A673 (cell line): ENCODE measurements around the gene NCKAP5. TPM values are rescaled to one million over a fixed set of nuclear protein-coding genes. Genes with fewer than 3 reads are reported as not detected.
A peak's percentile ranks its signal among the peaks of the same experiment; 100 is the strongest.

ENCODE experiments used
- BruUV-seq: library from RNA; stranded (reverse); fragments of 400-500 nt; replicated peaks from 2 replicates; lab custom pipeline; 2021; lab: Mats Ljungman, UMichigan
- CTCF ChIA-PET: fragments of 300-600 bp; sonication (Branson Sonifier 250); formaldehyde crosslinking; loops from one replicate; lab custom pipeline; 2022; ENCODE audit warnings: antibody characterized with exemption; lab: Charles Lee
- POLR2A ChIA-PET: fragments of 300-600 bp; sonication (Branson Sonifier 250); formaldehyde crosslinking; loops from one replicate; lab custom pipeline; 2022; ENCODE audit warnings: antibody characterized with exemption; ENCODE audit not compliant: low non-redundant PET; lab: Charles Lee
- DNase-seq: peaks from one replicate; pipeline ENCODE4 v3.0.0-alpha.2; 2015; ENCODE audit warnings: low spot score
- H3K27ac ChIP-seq: fragments of 200-600 bp; sonication (generic); 2 replicates; pipeline ENCODE4 v1.5.1; 2016; ENCODE audit warnings: mixed run types, low read depth, mild to moderate bottlenecking, mixed read lengths, antibody characterized with exemption, low read length; ENCODE audit not compliant: poor library complexity, severe bottlenecking
- H3K27me3 ChIP-seq: fragments of 200-600 bp; sonication (generic); replicated peaks from 2 replicates; pipeline ENCODE4 v1.6.1; 2017; ENCODE audit warnings: mixed run types, low read depth, mild to moderate bottlenecking, mixed read lengths, antibody characterized with exemption, low read length; ENCODE audit not compliant: insufficient read depth, poor library complexity
- H3K36me3 ChIP-seq: fragments of 200-600 bp; sonication (generic); 2 replicates; pipeline ENCODE4 v1.6.1; 2016; ENCODE audit warnings: mixed run types, mild to moderate bottlenecking, mixed read lengths, antibody characterized with exemption, low read length; ENCODE audit not compliant: insufficient read depth, poor library complexity, severe bottlenecking
- H3K4me1 ChIP-seq: fragments of 200-600 bp; sonication (generic); 2 replicates; pipeline ENCODE4 v1.6.1; 2017; ENCODE audit warnings: mixed run types, mild to moderate bottlenecking, mixed read lengths, antibody characterized with exemption, low read length; ENCODE audit not compliant: insufficient read depth, poor library complexity, severe bottlenecking
- H3K4me3 ChIP-seq: fragments of 200-600 bp; sonication (generic); 2 replicates; pipeline ENCODE4 v1.5.1; 2016; ENCODE audit warnings: low read depth, mixed run types, mild to moderate bottlenecking, mixed read lengths, low read length; ENCODE audit not compliant: poor library complexity, severe bottlenecking
- H3K9me3 ChIP-seq: fragments of 200-600 bp; sonication (generic); 2 replicates; pipeline ENCODE4 v1.6.1; 2016; ENCODE audit warnings: mixed run types, low read depth, mild to moderate bottlenecking, mixed read lengths, antibody characterized with exemption, low read length; ENCODE audit not compliant: poor library complexity, severe bottlenecking
- CTCF ChIP-seq: fragments of 300-800, 200-600 bp; sonication (generic); conservative IDR thresholded peaks from 2 replicates; pipeline ENCODE4 v1.5.1; 2017; ENCODE audit warnings: low read depth, mild to moderate bottlenecking, antibody characterized with exemption, low read length, moderate library complexity, mixed read lengths
- EZH2 ChIP-seq: fragments of 200-600 bp; sonication (generic); IDR thresholded peaks from 2 replicates; pipeline ENCODE4 v1.6.1; 2017; ENCODE audit warnings: borderline replicate concordance, low read depth, mild to moderate bottlenecking, mixed read lengths, antibody characterized with exemption, low read length; ENCODE audit not compliant: poor library complexity, severe bottlenecking
- intact Hi-C: fragments of 100-400 bp; cut with micrococcal nuclease; formaldehyde crosslinking; loops from one replicate; pipeline ENCODE4 v1.10.0; 2022; ENCODE audit not compliant: unreplicated experiment
- total RNA-seq: library from RNA; stranded (reverse); gene quantifications from 2 replicates; pipeline ENCODE4 v1.2.3, GENCODE V29; 2021

The NCKAP5 gene
- total RNA-seq, 1 experiment from 2014 or later = 26.6 TPM

- ChIA-PET POLR2A (no interaction called here), CTCF (no interaction called here)
- Histone ChIP-seq H3K4me1 (peaks cover 16% of the 10 kb centered on the region), H3K27ac (no peak overlapping the region), H3K27me3 (no peaks in the 10 kb centered on the region), H3K4me3 (no peak overlapping the region), H3K36me3 (no peaks in the 10 kb centered on the region), H3K9me3 (no peaks in the 10 kb centered on the region)
- intact Hi-C loops = loop anchor here (5.0 to 10.0 kb wide), 2 partner anchors 251 to 388 kb away; partner anchors contain the start of gene LYPD1
- peak; percentile 86 for DNase-seq
- TF ChIP-seq EZH2 (no peak), CTCF (no peak; the same call in 1 of the 2 replicates)
- BruUV-seq = no TSS peak
These were observed 505.2 kb downstream of the NCKAP5 start for GRCh38 chr2:133062931-133063665.

DNA sequence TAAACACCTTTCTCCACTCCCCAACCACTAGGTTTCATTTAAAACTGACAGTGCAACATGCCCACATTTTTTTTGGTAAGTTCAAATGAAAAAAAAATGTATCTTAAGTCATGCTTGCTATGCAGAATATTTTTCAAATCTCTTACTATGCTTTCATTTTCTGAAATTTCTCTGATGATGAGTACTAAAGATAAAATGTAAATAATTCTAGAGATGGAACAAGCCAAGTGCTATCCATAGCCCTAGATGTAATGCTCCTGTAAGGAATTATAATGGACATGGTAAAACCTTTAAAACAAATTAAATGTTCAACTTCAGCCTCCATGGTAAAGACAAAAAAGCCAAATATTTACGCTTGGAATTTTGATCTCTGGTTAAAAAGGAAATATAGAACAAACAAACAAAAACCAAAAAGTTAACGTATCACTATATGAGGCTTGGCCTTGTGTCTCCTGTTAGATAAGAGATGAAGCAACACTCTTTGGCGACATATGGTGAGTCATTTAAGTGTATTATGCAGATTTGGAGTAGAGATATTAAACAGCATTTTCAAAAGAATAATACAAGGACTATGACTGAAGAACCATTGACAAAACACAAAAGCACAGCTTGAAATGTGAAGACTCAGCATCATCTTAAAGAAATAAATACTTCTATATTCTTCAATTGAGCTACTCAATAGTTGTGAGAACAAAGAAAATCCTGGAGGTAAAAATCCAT, 506.2 kb downstream of the NCKAP5 start:
- Histone ChIP-seq H3K27me3 (no peaks in the 10 kb centered on the region), H3K4me3 (no peak overlapping the region), H3K27ac (no peak overlapping the region), H3K4me1 (peaks cover 16% of the 10 kb centered on the region), H3K36me3 (no peaks in the 10 kb centered on the region), H3K9me3 (no peaks in the 10 kb centered on the region)
- no TSS peak for BruUV-seq
- POLR2A ChIA-PET = no interaction called here
- intact Hi-C loops = loop anchor here (5.0 to 10.0 kb wide), 2 partner anchors 250 to 387 kb away; partner anchors contain the start of gene LYPD1
- peak; percentile 70 for DNase-seq
- TF ChIP-seq EZH2 = no peak
- TF ChIP-seq CTCF = no peak
- CTCF ChIA-PET = no interaction called here

DNA sequence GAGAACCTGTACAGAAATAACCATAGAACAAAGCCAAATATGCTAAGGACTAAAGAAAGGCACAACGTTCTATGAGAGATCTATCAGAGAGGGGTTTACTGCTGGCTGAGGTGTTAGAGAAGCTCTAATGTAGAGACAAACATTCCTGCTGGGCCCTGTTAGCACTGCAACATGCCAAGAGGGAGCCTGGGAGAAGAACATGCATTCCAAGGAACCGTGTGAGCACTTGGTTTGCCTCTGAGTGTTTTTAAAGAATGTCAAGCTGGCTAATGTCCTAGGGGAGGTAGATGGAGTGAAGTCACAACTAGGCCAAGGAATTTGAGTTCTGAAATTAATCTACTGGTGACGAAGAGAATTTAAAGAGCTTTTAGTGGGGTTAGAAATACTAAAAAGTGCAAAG, 514.0 kb downstream of the NCKAP5 start:
- CTCF ChIA-PET = no interaction called here
- Histone ChIP-seq H3K9me3 (no peaks in the 10 kb centered on the region), H3K4me1 (peaks cover 16% of the 10 kb centered on the region), H3K4me3 (no peak overlapping the region), H3K36me3 (no peaks in the 10 kb centered on the region), H3K27me3 (no peaks in the 10 kb centered on the region), H3K27ac (no peak overlapping the region)
- POLR2A ChIA-PET = no interaction called here
- intact Hi-C loops = no loop called here
- DNase-seq = no peak
- no peak for TF ChIP-seq EZH2
- BruUV-seq = no TSS peak
